ENCODE results near the gene MAP2. TPM values are rescaled to one million over a fixed set of nuclear protein-coding genes. Genes with fewer than 3 reads are reported as not detected.

The MAP2 gene
- total and polyA plus RNA-seq, 2 donors (not counting 3 experiments of a cell fraction or from before 2014, with no cell fraction given), result 19.4 to 46.1 TPM

GRCh38 chr2:209584472-209584871 lies 160.6 kb downstream of the MAP2 start:
- Histone ChIP-seq H3K27me3 (ENCODE audit: control insufficient read depth in 2 of 2, insufficient read depth in 2 of 2, low read length in 2 of 2) (no peaks in the 10 kb centered on the region), H3K79me2 (ENCODE audit: control insufficient read depth, insufficient read depth, low read length) (no peaks in the 10 kb centered on the region), H2AFZ (ENCODE audit: low read depth, low read length) (no peak overlapping the region), H3K27ac (ENCODE audit: insufficient read depth, low read depth, low read length) (no peak overlapping the region), H3K4me1 (ENCODE audit: control insufficient read depth, extremely low read depth, insufficient read depth, low read length) (no peaks in the 10 kb centered on the region), H3K9me3 (replicated peaks; ENCODE audit: control insufficient read depth, insufficient read depth, low read length) (no peaks in the 10 kb centered on the region), H3K36me3 (ENCODE audit: control insufficient read depth in 2 of 2, extremely low read depth in 1 of 2, insufficient read depth in 2 of 2, low read length in 2 of 2) (no peaks in the 10 kb centered on the region), H3K4me2 (ENCODE audit: insufficient read depth, low read length) (no peak overlapping the region), H3K9me1 (replicated peaks; ENCODE audit: control insufficient read depth, extremely low read depth, insufficient read depth, low read length) (no peaks in the 10 kb centered on the region), H3K9ac (replicated peaks; ENCODE audit: extremely low read depth, insufficient read depth, low read length) (no peak overlapping the region), H3K4me3 (replicated peaks in 1 of 3; ENCODE audit: insufficient read depth in 1 of 3, low read depth in 1 of 3, low read length in 3 of 3) (no peak overlapping the region), H4K20me1 (replicated peaks; ENCODE audit: control insufficient read depth, extremely low read depth, insufficient read depth, low read length) (no peaks in the 10 kb centered on the region)
- ChIA-PET CTCF (interaction anchor here (0.8 to 1.3 kb wide), 4 partner anchors 159 to 377 kb away, joined by 3 to 4 read pairs (median 4); no protein-coding TSS in a partner anchor), POLR2A (no interaction called here)
- no peak for FAIRE-seq
- no peak for TF ChIP-seq JUN (IDR thresholded peaks at IDR 0.05; ENCODE audit: borderline replicate concordance, insufficient read depth, insufficient read length, low read depth)
- no peak for TF ChIP-seq CTCF (IDR thresholded peaks at IDR 0.05; ENCODE audit: extremely low read depth in 1 of 2, insufficient read depth in 1 of 2, low read depth in 1 of 2, low read length in 2 of 2)
- TF ChIP-seq FOS (IDR thresholded peaks at IDR 0.05; ENCODE audit: borderline replicate concordance, insufficient read depth, low read length), result no peak
- TF ChIP-seq MYC (IDR thresholded peaks at IDR 0.05; ENCODE audit: low read depth, low read length), result no peak
- TF ChIP-seq MAX (IDR thresholded peaks at IDR 0.05; ENCODE audit: insufficient read depth, insufficient read length), result no peak
- no peak for TF ChIP-seq POLR2AphosphoS5 (IDR thresholded peaks at IDR 0.05; ENCODE audit: insufficient read depth, low read depth, low read length)
- TF ChIP-seq EZH2 (IDR thresholded peaks at IDR 0.05; ENCODE audit: borderline replicate concordance, low read depth, low read length, severe bottlenecking), result no peak
- TF ChIP-seq POLR2A (IDR thresholded peaks at IDR 0.05; ENCODE audit: low read depth, low read length), result no peak
- TF ChIP-seq GATA2 (IDR thresholded peaks at IDR 0.05; ENCODE audit: insufficient read depth, insufficient read length, low read depth, low read length), result no peak
- BruUV-seq (replicated peaks), result no TSS peak
- DNase-seq (ENCODE audit: low read depth, low spot score), result no peak
- dilution Hi-C loops (cut with MboI; ENCODE audit: extremely low pct_ligation_motif_present, low sequenced_read_pairs), result no loop called here
- intact Hi-C loops (cut with micrococcal nuclease), result no loop called here

All from endothelial cell of umbilical vein (primary cell).